HG02884 (cell line): ENCODE data around the gene MSI2.

Experiments
- ATAC-seq: cut with Tn5 transposase; IDR thresholded peaks from one replicate; pipeline ENCODE4 v1.9.1; 2021; ENCODE audit warnings: mild to moderate bottlenecking, moderate library complexity; ENCODE audit not compliant: unreplicated experiment

The MSI2 gene

GRCh38 chr17:57532556-57532955 lies 276.2 kb downstream of the MSI2 start:
- no peak for ATAC-seq

GRCh38 chr17:57532966-57533365 lies 276.6 kb downstream of the MSI2 start:
- ATAC-seq: no peak

GRCh38 chr17:57533684-57534305 lies 277.5 kb downstream of the MSI2 start:
- ATAC-seq: no peak

- no peak for ATAC-seq
Measured at GRCh38 chr17:57534863-57535248, 278.5 kb downstream of the MSI2 start.

GRCh38 chr17:57535249-57535966 lies 279.1 kb downstream of the MSI2 start:
- no peak for ATAC-seq

- no peak for ATAC-seq
Measured at GRCh38 chr17:57536289-57536688, 280.0 kb downstream of the MSI2 start.

- ATAC-seq: no peak
Measured at GRCh38 chr17:57536789-57537523, 280.6 kb downstream of the MSI2 start.

GRCh38 chr17:57537524-57538410 lies 281.4 kb downstream of the MSI2 start:
- no peak for ATAC-seq

GRCh38 chr17:57538736-57539456 lies 282.6 kb downstream of the MSI2 start:
- ATAC-seq: no peak

GRCh38 chr17:57539529-57540301 lies 283.4 kb downstream of the MSI2 start:
- no peak for ATAC-seq

- no peak for ATAC-seq
Measured at GRCh38 chr17:57540596-57540995, 284.3 kb downstream of the MSI2 start.

GRCh38 chr17:57541049-57541448 lies 284.7 kb downstream of the MSI2 start:
- no peak for ATAC-seq

GRCh38 chr17:57541472-57542394 lies 285.4 kb downstream of the MSI2 start:
- ATAC-seq: no peak

GRCh38 chr17:57542510-57542909 lies 286.2 kb downstream of the MSI2 start:
- no peak for ATAC-seq

GRCh38 chr17:57543230-57543629 lies 286.9 kb downstream of the MSI2 start:
- no peak for ATAC-seq

- no peak for ATAC-seq
Measured at GRCh38 chr17:57544401-57544800, 288.1 kb downstream of the MSI2 start.

- ATAC-seq: no peak
Measured at GRCh38 chr17:57544834-57545463, 288.6 kb downstream of the MSI2 start.

- no peak for ATAC-seq
Measured at GRCh38 chr17:57545731-57546342, 289.5 kb downstream of the MSI2 start.
